Kidney (tissue), 14 donors: ENCODE measurements around the gene CYTH2. TPM values are rescaled to one million over a fixed set of nuclear protein-coding genes. Genes with fewer than 3 reads are reported as not detected.

ENCODE experiments used
- DNase-seq, 5 donors: peaks; one replicate each; pipeline ENCODE4 v3.0.0-alpha.2; 2013 to 2020
- FAIRE-seq: peaks from 2 replicates; lab custom pipeline; 2012; peaks lifted over from hg19 to GRCh38; lab: Jason Lieb, UNC
- H3K27ac ChIP-seq, 2 donors: one replicate each; pipeline ENCODE4 v1.7.0; 2013; ENCODE audit warnings: low read depth in 2 of 2, low read length in 2 of 2, inconsistent platforms in 1 of 2
- H3K27me3 ChIP-seq: one replicate; pipeline ENCODE4 v1.7.1; 2013; ENCODE audit warnings: low read length, inconsistent platforms; ENCODE audit not compliant: control insufficient read depth, insufficient read depth
- H3K36me3 ChIP-seq, 3 donors: one replicate each; pipeline versions ENCODE4 v1.7.0 to v1.7.1; 2013; ENCODE audit warnings: low read length in 3 of 3, control low read depth in 1 of 3, inconsistent platforms in 1 of 3; ENCODE audit not compliant: insufficient read depth in 3 of 3, control insufficient read depth in 2 of 3
- H3K4me1 ChIP-seq, 3 donors: one replicate each; pipeline versions ENCODE4 v1.7.0 to v1.7.1; 2013; ENCODE audit warnings: low read length in 3 of 3, inconsistent platforms in 1 of 3, low read depth in 1 of 3; ENCODE audit not compliant: control insufficient read depth in 2 of 3, insufficient read depth in 2 of 3
- H3K4me3 ChIP-seq, 3 donors: one replicate each; pipeline versions ENCODE4 v1.7.0 to v1.8.1; 2013; ENCODE audit warnings: low read length in 3 of 3, control low read depth in 1 of 3, inconsistent platforms in 1 of 3
- H3K9ac ChIP-seq, 3 donors: one replicate each; pipeline versions ENCODE4 v1.7.0 to v1.7.1; 2013; ENCODE audit warnings: low read length in 3 of 3, control low read depth in 1 of 3, inconsistent platforms in 1 of 3
- H3K9me3 ChIP-seq, 3 donors: one replicate each; pipeline versions ENCODE4 v1.7.0 to v1.7.1; 2013; ENCODE audit warnings: low read length in 3 of 3, control low read depth in 1 of 3, inconsistent platforms in 1 of 3; ENCODE audit not compliant: control insufficient read depth in 2 of 3, insufficient read depth in 1 of 3
- intact Hi-C: fragments of 100-400 bp; cut with DNase I; formaldehyde crosslinking; loops from one replicate; pipeline ENCODE4 v1.11.1; 2022
- polyA plus RNA-seq: library from polyadenylated mRNA; stranded (reverse); fragments of 350-450 nt; fragmentation: Illumina TruSeq; extraction: RNeasy Lipid Tissue Mini Kit (QIAGEN cat#74804); gene quantifications from one replicate; pipeline ENCODE4 v1.2.3, GENCODE V29; 2014; ENCODE audit warnings: low read depth, low replicate concordance; ENCODE audit not compliant: insufficient read depth
- total RNA-seq: library from RNA; stranded (reverse); fragmentation: NEBNext Ultra II Directional; extraction: Animal tissue kit (Norgen Biotek cat#: 25700); gene quantifications from one replicate; pipeline ENCODE4 v1.2.1, GENCODE V29; 2021
- TF ChIP-seq, protein P1 (sequence below): IDR thresholded peaks from 3 replicates; pipeline ENCODE4 v1.5.1; 2012; ENCODE audit warnings: mild to moderate bottlenecking, moderate library complexity, borderline replicate concordance; ENCODE audit not compliant: insufficient read depth; ENCODE audit errors: extremely low read depth
- donor health status: control.
- donor health status: control.
- donor health status: control.
- donor health status: control.
- donor health status: control.
- donor health status: DM: yes; HTN: yes; CAD: no.
- donor health status: Normal renal cell carcinoma (clear cell type).

The CYTH2 gene
- total and polyA plus RNA-seq, 2 donors from 2014 or later = 51.0 to 96.1 TPM

DNA sequence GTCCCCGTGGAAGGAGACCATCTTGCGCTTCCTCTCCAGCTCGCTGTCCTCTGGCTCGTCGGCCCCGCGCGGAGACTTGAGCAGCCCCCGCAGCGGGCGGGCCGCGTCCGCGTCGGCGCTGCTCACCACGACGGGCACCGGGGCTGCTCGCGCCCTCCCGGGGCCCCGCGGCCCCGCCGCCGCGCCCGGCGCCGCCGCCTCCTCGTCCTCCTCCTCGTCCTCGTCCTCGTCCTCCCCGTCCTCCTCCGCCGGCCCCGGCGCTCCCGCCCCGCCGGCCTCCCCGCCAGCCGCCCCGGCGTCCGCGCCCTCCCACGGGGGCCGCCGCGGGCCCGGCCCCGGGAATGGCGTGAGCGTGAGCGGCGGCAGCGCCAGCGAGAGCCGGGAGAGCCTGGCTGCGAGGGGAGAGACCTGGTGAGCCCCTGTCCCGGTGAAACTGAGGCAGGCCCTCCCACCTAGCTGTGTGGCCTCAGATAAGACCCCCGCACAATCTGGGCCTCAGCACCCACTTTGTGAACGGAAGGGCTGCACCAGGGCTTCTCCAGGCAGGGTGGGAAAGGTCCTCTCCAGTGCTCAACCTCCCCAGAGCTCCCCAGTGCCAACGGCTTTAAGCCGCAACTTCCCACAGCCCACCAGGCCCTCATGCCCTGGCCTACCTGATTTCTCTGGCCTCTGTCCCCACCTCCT, 24.7 kb downstream of the CYTH2 start:
- FAIRE-seq (no peak), DNase-seq (peak in 2 of 5 donors; percentile 76 to 85)
- Histone ChIP-seq H3K27me3 (no peaks in the 10 kb centered on the region), H3K27ac (peak overlapping the region in 1 of 2 donors; percentile 63), H3K36me3 (no peaks in the 10 kb centered on the region), H3K4me3 (peak overlapping the region; percentile 18 to 62 (median 53)), H3K9ac (peak overlapping the region; percentile 26 to 73 (median 34)), H3K4me1 (peaks cover 0 to 7% (median 0%) of the 10 kb centered on the region in 3 donors), H3K9me3 (no peaks in the 10 kb centered on the region)
- TF ChIP-seq, protein P1, sequence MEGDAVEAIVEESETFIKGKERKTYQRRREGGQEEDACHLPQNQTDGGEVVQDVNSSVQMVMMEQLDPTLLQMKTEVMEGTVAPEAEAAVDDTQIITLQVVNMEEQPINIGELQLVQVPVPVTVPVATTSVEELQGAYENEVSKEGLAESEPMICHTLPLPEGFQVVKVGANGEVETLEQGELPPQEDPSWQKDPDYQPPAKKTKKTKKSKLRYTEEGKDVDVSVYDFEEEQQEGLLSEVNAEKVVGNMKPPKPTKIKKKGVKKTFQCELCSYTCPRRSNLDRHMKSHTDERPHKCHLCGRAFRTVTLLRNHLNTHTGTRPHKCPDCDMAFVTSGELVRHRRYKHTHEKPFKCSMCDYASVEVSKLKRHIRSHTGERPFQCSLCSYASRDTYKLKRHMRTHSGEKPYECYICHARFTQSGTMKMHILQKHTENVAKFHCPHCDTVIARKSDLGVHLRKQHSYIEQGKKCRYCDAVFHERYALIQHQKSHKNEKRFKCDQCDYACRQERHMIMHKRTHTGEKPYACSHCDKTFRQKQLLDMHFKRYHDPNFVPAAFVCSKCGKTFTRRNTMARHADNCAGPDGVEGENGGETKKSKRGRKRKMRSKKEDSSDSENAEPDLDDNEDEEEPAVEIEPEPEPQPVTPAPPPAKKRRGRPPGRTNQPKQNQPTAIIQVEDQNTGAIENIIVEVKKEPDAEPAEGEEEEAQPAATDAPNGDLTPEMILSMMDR = no peak
- intact Hi-C loops = no loop called here

DNA sequence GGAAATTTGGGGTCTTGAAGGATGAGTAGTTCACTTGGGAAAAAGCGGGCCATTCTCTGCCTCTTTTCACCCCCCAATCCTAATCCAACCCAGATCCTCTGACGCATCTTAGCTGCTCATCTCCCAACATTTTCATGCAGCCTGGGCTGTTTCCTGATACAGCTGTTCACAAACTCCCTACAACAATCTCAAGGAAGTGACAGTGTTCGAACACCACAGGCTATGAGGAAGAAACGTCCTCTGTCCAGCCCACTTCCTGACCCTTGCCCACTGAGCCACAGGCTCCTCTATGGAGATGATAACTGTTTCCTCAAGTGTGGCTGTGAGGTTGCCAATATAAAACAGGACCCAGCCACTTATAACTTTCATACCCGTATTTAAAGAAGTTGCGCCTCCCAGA, 26.2 kb downstream of the CYTH2 start:
- Histone ChIP-seq H3K27me3 (no peaks in the 10 kb centered on the region), H3K9ac (no peak overlapping the region), H3K4me1 (peaks cover 0 to 7% (median 0%) of the 10 kb centered on the region in 3 donors), H3K27ac (no peak overlapping the region), H3K4me3 (no peak overlapping the region), H3K36me3 (no peaks in the 10 kb centered on the region), H3K9me3 (no peaks in the 10 kb centered on the region)
- FAIRE-seq = no peak
- no peak for DNase-seq
- TF ChIP-seq, protein P1 = no peak
- intact Hi-C loops = no loop called here

- Histone ChIP-seq H3K27me3 (no peaks in the 10 kb centered on the region), H3K4me1 (peaks cover 0 to 9% (median 0%) of the 10 kb centered on the region in 3 donors), H3K27ac (no peak overlapping the region), H3K9me3 (no peaks in the 10 kb centered on the region), H3K9ac (no peak overlapping the region), H3K36me3 (no peaks in the 10 kb centered on the region), H3K4me3 (no peak overlapping the region)
- intact Hi-C loops = no loop called here
- DNase-seq = no peak
- TF ChIP-seq, protein P1 = no peak
- FAIRE-seq = no peak
Measured at GRCh38 chr19:48496959-48497727, 28.0 kb downstream of the CYTH2 start.
